ENCODE results near the gene NUP107. TPM values are rescaled to one million over a fixed set of nuclear protein-coding genes. Genes with fewer than 3 reads are reported as not detected.
A peak's percentile ranks its signal among the peaks of the same experiment; 100 is the strongest.

Gene NUP107
- total RNA-seq, 3 donors from 2014 or later: 27.7 to 39.6 (median 32.3) TPM

DNA sequence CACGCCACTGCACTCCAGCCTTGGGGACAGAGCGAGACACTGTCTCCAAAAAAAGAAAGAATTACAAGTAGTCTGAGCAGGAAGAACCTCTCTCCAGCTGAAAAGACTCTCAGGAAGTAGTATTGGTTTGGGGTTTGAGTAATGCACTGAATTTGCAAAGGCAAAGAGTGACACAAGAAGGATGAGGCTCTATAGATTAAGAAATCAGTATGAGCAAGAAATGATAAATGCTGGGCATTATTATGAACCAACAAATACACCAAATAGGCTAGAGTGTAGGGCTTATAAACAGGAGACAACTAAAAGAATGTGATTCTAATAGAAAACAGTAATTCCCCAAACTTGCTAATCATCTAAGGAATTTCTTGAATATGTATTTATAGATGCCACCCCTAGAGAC lies 56.6 kb downstream of the NUP107 start:
- Histone ChIP-seq H3K4me1 (ENCODE audit: low read depth) (peaks cover 12% of the 10 kb centered on the region), H3K36me3 (ENCODE audit: low read depth) (no peaks in the 10 kb centered on the region), H3K4me3 (no peak overlapping the region), H3K9me3 (no peaks in the 10 kb centered on the region)
- DNase-seq (no peak), ATAC-seq (no peak)
- intact Hi-C loops (cut with DNase I, micrococcal nuclease): no loop called here
- no peak for TF ChIP-seq CTCF (IDR thresholded peaks at IDR 0.05)

DNA sequence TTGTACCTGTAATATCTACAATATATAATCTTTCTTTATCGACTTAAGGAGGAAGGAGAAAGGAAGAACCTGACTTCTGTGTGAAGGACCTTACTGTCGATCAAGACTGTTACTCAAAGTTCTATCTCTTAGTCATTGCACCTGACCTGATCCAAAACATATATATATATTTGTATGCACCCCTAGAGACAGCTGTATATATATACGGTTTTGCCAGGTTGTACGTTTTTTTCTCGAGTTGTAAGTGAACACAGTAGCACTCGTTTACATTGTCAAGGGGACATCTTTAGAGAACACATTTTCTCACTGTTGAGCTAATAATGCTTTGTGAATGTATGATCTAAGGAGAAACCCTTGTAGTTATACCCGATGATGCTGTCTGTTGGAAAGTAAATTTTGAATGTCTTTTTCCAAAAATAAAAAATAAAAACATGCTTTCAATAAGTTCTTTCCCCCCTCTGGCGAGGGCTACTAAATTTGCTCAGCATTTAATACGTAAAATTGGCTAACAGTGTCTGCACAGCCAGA lies 58.7 kb downstream of the NUP107 start:
- no peak for TF ChIP-seq CTCF (IDR thresholded peaks at IDR 0.05)
- DNase-seq (no peak), ATAC-seq (no peak)
- intact Hi-C loops (cut with DNase I, micrococcal nuclease): no loop called here
- no peaks in the 10 kb centered on the region for H3K9me3 ChIP-seq
- peaks cover 12% of the 10 kb centered on the region for H3K4me1 ChIP-seq (ENCODE audit: low read depth)
- peak overlapping the region; percentile 54 for H3K4me3 ChIP-seq
- H3K36me3 ChIP-seq (ENCODE audit: low read depth): no peaks in the 10 kb centered on the region

DNA sequence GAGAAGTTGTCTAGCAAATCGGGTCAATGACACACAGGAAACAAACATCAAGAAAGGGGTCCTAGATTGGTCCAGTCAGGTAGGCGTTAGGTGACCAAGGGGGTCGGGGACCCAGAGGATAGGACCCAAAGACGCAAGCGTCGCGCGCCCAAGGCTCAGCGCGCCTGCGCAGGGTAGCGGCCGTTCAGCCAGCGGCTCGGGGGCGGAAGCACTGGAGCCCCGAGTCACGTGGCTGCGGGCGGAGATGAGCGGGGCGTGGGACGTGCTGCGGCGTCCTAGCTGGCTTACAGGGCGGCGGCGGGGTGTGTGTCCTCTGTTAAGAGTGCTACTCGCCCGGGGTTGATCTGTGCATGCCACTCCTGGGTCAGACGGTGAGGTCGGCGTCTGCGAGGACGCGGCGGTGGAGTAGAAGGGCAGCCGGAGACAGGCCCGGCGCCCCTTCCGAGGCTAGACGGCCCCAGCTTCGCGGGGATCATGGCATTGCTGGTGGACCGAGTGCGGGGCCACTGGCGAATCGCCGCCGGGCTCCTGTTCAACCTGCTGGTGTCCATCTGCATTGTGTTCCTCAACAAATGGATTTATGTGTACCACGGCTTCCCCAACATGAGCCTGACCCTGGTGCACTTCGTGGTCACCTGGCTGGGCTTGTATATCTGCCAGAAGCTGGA lies 59.3 kb downstream of the NUP107 start, which contains the start of gene SLC35E3:
Gene SLC35E3, plus strand, starts transcription at position 273 of the 668 bp plus-strand sequence. Its CDS starts 202 bp downstream, at position 475.
- ATAC-seq: peak; percentile 100
- peak; percentile 96 to 97 (median 96) for DNase-seq
- H3K36me3 ChIP-seq (ENCODE audit: low read depth): no peaks in the 10 kb centered on the region
- peak within 1 kb of the TSS; percentile 54 for H3K4me3 ChIP-seq
- no peak for TF ChIP-seq CTCF (IDR thresholded peaks at IDR 0.05)
- H3K4me1 ChIP-seq (ENCODE audit: low read depth): peaks cover 12% of the 10 kb centered on the region
- intact Hi-C loops (cut with DNase I, micrococcal nuclease): no loop called here
- no peaks in the 10 kb centered on the region for H3K9me3 ChIP-seq

DNA sequence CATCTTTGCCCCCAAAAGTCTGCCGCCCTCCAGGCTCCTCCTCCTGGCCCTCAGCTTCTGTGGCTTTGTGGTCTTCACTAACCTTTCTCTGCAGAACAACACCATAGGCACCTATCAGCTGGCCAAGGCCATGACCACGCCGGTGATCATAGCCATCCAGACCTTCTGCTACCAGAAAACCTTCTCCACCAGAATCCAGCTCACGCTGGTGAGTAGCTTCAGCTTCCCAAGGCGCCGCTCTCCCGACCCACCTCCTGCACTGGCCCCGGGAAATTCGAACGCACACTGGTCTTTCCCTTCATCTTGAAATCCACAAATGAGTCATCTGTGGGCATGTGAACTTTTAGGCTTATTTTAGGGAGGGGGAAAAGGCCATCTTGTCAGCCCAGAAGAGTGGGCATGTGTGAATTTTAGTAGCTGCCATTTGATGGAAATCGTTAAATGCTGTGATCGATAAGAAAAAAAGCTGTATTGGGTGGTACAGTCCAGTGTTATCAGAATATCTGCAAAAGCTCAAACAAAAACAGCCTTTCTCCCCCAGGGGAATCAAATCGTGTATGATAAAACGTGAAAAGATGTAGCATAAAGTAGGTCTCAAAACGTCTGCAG lies 59.9 kb downstream of the NUP107 start:
- TF ChIP-seq CTCF (IDR thresholded peaks at IDR 0.05): no peak
- DNase-seq: peak; percentile 68 to 75 (median 70)
- ATAC-seq: peak; percentile 70
- H3K9me3 ChIP-seq: no peaks in the 10 kb centered on the region
- H3K4me3 ChIP-seq: peak overlapping the region; percentile 54
- H3K36me3 ChIP-seq (ENCODE audit: low read depth): no peaks in the 10 kb centered on the region
- H3K4me1 ChIP-seq (ENCODE audit: low read depth): peaks cover 12% of the 10 kb centered on the region
- intact Hi-C loops (cut with DNase I, micrococcal nuclease): no loop called here

GRCh38 chr12:68749443-68749842 lies 62.7 kb downstream of the NUP107 start:
- intact Hi-C loops (cut with DNase I, micrococcal nuclease): no loop called here
- Histone ChIP-seq H3K4me1 (ENCODE audit: low read depth) (peaks cover 12% of the 10 kb centered on the region), H3K36me3 (ENCODE audit: low read depth) (no peaks in the 10 kb centered on the region), H3K4me3 (no peak overlapping the region), H3K9me3 (no peaks in the 10 kb centered on the region)
- no peak for TF ChIP-seq CTCF (IDR thresholded peaks at IDR 0.05)
- ATAC-seq: no peak
- no peak for DNase-seq
